HG03060 (cell line): ENCODE measurements around the gene ILKAP.

Experiments
- ATAC-seq: cut with Tn5 transposase; IDR thresholded peaks from one replicate; pipeline ENCODE4 v1.9.1; 2021; ENCODE audit warnings: low read depth, moderate number of reproducible peaks; ENCODE audit not compliant: unreplicated experiment

ILKAP gene

DNA sequence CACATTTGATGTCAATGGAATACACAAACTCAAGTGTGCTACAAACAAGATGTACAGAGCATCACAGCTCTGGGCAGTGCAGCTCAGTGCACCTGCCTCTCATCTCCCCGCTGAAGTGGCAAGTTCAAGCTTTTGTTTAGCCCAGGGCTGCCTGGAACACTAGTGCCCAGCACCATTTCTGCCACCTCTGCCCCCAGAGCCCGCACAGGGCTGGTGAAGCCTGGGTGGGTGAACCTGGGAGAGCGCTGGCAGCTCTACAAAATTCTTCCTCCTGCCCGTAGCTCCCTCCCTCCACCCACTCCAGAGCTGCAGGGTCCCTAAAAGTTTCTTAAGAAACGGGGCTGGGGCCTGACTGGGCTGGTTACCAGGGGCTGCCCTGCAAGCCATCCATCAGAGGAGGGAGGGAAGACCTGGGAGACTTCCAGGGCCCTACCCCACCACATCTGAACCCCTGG, 34.8 kb upstream of the ILKAP start:
- ATAC-seq: no peak

DNA sequence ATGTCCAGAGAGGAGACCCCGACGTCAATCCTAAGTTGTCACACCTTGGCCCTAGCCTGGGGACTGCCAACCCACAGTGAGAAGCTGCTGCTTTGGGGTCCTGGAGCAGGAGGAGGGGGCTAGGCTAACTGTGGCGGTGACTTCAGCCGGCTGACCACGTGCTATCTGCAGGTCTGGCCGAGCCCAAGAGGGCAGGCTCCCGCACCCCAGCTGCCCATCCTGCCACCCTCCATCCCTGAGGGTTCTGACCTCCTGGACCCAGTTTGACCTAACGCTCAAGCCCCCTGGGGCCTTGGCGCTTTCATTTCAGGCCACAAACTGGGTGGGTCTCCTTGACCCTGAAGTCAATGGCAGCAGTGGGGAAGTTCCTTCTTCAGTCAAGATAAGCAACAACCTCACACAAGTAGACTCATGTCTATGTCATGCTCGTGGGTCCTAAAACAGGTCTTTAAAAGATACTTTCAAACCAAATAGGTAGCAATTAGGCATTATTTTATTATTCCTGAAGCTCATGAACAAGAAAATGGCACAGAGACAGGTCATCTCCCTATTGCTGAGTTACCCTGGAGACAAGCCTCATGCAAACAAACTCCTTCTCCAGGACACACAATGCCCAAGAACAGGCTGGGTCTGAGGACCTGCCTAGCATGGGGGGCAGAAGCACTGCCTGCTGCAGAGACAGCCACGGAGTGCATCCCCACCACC, 34.1 kb upstream of the ILKAP start:
- no peak for ATAC-seq

DNA sequence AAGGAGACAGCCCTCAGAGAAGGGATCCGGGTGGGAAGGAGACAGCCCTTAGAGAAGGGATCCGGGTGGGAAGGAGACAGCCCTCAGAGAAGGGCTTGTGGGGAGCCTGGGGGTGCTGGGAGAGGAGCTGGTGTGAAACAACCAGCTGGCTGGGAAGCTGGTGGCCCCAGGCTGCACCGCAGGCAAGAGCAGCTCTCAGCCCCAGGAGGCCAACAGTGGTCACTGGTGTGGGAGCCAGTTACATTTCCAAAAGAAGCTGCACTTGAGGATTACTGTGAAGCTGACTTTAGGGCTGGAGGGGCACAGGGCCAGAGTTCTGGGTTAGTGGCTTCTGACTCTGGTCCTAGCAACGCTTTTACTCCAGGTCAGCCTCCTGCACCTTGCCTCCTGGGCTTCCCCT, 33.1 kb upstream of the ILKAP start:
- no peak for ATAC-seq

DNA sequence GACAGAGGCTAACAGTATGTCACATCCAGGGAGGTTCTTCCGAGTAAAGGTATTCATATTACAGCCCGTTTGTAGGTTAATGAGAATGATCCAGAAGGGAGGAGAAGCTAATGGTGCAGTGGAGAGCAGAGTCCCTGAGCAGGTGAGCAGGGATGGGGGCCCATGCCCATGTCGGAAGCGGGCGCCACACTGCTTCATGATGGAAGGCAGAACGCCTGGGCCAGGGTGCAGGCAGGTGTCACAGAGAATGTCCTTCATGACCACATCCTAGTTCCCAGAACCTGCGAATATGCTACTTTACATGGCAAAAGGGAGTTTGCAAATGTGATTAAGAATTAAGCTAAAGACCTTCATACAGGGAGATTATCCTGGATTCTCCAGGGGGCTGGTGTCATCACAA, 32.4 kb upstream of the ILKAP start:
- no peak for ATAC-seq

DNA sequence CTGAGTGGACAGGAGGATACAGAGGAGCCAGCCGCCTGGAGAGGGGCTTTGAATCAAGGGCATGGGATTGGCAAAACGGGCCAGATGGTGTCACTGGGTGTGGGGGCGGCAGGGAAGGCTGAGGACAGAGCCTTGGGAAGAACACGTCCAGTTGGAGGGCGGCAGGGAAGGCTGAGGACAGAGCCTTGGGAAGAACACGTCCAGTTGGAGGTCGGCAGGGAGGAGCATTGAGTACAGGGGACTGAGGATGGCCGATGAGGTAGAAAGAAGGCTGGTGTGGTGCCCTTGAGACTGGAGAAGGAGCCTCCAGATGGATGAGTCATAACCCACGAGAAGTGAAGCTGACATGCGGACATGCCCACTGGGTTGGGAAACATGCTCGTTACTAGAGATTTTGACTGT, 31.8 kb upstream of the ILKAP start:
- ATAC-seq: no peak

DNA sequence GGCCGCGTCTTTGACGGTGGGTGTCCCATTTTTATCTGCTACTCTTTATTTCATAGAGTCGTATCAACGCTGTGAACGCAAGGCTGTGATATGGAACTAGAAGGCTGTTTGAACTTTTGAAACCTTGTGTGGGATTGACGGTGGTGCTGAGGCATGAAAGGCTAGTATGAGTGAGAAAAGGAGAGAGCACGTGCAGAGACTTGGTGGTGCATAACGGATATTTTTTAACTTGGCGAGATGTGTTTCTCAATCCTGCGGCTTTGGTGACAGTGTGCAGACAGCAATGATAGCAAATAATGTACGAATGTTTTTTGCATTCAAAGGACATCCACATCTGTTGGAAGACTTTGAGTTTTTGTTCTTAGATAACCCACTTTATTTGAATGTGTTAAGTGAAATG, 30.1 kb upstream of the ILKAP start:
- ATAC-seq: no peak

DNA sequence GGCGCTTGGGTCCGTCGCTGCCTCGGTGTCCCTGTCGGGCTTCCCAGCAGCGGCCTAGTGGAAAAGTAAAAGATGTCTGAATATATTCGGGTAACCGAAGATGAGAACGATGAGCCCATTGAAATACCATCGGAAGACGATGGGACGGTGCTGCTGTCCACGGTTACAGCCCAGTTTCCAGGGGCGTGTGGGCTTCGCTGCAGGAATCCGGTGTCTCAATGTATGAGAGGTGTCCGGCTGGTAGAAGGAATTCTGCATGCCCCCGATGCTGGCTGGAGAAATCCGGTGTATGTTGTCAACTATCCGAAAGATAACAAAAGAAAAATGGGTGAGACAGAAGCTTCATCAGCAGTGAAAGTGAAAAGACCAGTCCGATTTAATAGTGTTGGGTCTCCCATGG, 28.3 kb upstream of the ILKAP start:
- ATAC-seq: no peak

DNA sequence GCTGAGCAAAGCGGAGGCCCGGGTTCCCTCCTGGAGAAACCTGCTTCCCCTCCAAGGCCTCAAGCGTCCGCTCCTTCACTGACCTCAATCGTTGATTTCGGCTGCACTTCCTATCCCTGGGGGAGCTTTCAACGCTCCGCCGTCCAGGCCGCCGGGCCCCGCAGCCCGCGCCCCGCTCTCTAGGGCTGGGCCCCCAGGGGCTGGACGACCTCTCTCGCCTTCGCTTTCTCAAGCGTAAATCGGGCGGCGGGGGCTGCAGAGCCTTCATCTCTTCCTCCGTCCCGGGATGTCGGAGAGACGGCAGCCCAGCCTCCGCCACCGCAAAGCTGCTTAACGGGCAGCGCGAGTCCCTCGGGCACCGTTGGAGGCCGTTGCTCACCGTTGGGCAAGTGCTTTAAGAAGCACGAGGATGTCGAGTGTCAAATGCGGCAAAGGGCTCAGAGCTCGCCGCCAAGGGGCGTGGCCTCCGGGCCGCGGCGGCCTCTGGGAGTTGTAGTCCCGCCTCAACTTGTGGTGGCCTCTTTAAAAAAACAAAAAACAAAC, 27.8 kb upstream of the ILKAP start:
- no peak for ATAC-seq

DNA sequence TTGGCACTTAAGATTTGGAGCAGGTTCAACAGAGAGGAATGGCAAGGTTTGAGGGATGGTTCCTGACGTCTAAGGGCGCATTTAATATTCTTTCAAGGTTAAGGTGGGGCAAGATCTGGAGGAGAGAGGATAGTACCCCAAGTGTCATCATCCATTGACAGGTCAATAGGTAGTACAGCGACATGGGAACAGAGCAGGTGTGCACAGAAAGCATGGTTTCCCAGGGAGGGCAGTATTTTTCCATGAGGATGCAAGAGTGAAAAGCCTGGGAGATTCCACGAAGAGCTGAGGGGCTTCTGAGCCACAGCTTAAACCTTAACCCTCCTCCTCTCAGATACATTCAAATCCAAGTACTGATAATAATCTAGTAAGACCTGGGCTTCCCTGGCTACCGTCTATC, 27.2 kb upstream of the ILKAP start:
- no peak for ATAC-seq

DNA sequence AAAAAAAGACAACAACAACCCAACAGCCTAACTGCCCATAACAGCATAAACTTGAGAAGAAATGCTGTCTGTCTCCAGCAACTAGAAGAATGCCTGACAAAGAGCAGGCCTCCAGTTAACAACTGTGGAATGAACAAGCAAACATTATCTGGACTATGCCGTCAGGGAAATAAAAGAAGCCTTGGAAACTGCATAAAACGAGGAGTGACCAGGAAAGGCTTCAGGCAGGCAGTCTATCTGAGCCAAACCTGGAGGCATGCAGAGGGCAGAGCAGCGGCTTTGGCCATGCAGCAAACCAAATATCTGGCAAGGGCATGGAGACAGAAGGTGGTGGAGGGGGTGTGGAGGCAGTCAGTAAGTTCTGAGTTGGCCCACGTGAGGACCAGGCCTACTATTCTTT, 25.2 kb upstream of the ILKAP start:
- ATAC-seq: no peak

DNA sequence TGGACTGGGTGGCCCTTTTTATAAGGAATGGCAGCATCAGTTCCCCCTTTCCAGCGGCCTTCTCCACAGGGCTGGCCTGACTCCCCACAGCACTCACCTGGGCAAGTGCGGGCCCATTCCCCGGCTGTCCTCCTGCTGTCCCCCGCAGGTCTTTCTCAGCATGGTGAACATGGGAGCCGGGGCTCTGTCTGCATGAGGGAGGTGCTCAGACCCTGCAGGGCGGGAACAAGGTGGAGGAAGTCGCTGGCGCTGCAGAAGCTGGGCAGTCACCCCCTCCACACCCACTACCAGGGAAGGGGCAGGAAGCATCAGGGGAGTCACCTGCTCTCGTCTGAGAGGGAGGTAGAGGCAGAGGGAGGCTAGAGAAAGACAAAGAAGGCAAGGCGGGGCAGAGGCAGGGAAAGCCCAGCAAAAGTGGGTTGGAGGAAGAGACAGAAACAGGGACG, 24.1 kb upstream of the ILKAP start:
- ATAC-seq: no peak

DNA sequence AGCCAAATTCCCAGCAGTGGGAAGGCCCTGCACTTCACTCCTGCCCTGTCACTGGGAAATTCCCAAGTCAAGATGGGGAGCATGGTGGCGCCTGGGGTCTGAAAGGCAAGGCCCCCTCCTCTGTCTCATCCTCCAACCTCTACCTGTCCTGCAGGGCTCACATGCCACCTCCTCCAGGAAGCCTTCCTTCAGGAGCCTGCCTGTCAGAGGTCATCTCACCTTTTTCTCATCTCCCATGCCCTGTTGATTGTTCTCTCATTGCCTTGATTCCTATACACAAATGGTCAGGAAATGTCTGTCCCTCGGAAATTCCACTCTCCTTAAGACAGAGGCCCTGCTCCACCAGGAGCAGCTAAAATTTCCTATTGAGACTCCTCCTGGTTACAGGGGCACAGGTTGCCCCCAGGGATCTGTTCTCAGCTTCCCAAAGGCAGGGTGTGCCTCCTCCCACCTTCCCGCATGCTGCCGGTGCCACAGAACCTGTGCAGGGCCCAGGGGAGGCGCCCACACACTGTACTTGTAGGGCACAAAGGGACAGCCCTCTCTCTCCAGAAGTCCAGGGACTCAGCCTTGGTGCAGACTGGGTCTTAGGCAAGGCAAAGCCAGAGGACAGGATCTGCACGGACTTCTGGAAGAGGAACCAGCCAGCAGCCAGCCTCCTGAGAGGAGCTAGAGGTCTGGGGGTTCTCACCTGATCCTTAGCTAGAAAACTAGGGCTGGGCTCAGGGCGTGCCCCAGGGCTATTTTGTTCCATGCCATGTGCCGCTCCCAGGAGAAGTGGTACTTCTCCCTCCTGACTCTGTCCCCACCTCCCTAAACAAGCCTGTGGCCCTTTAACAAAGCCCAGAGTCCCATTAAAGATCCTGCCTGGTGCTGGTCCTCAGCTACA, 23.4 kb upstream of the ILKAP start:
- ATAC-seq: no peak

DNA sequence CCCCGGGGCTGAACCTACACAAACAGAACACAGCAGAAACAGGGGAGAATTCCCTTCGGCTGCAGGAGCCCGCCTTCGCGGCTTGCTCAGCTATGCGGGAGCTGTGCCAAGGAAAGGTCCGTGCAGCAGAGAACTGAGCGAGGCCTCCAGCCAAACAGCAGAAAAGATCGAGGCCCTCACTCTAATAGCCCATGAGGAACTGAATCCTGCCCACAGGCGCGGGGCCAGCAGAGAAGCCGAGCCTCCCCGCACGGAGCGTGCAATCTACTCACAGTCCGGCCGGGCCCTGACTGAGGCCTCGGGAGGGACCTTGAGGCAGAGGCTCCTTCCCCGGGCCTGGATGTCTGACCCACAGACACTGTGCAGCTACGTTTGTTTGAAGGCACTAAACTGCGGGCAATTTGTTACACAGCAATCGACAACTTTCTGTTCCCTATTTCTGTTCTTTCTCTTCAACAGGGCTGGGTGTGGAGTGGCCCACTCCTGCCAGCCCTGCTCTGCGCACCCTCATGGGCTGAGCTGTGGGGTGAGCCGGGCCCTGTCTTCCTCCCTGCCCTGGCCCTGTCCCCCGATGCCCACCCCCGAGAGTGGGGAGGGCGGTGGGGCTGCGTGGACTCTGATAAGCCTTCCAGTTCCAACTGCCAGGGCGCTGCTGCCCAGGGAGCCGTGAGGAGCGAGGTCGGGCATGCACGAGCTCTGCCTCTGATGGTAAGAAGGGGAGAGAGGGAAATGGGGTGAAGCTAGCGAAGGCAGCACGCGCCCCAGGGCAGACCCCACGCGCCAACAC, 22.6 kb upstream of the ILKAP start:
- ATAC-seq: no peak

DNA sequence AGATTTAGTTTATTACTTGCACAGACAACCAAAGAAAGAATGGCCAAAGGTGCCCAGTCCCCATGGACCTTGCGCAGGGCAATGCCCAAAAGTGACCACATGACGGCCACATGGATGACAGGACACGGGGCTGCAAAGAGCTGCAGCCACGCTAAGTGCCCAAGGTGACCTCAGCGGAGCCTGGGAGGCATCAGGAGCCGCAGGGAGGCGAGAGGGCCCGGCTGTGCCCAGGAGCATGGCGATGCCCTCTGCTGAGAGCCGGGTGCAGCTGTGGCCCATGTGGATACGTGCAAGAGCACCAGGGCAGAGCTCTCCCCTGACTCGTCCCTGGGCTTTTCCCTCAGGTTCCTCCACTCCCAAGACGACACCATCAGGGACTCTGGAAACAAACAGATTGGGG, 21.6 kb upstream of the ILKAP start:
- no peak for ATAC-seq

DNA sequence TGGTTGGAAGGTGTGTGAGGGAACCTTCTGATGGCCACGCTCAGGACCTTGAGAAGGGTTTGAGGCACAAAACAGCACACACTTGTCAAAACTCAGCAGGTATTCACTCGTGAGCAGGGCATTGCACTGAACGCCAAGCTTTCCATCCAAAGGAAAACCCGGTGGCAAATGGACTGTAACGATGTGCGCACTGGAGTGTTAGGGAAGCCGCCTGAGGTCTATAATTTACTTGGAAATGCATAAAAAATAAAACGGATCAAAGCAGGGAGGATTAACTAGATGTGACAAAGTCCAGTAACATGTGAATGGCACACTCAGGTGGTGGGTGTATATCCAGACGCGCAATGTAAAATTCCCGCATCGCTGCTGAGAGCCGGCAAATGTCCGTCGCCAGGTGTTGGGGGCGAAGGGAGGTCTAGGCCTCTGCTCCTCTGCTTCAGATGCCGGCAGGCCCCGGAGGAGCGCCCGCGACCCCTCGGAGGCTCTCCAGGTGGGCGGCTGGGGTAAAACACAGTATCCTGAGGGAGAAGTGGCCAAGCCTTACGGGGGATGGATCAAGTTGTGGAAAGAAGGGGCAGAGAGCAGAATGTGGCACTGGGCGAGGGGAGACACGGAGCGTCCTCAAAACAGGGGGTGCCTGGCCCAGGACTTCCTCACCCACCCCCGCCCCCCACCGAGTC, 21.0 kb upstream of the ILKAP start:
- no peak for ATAC-seq

DNA sequence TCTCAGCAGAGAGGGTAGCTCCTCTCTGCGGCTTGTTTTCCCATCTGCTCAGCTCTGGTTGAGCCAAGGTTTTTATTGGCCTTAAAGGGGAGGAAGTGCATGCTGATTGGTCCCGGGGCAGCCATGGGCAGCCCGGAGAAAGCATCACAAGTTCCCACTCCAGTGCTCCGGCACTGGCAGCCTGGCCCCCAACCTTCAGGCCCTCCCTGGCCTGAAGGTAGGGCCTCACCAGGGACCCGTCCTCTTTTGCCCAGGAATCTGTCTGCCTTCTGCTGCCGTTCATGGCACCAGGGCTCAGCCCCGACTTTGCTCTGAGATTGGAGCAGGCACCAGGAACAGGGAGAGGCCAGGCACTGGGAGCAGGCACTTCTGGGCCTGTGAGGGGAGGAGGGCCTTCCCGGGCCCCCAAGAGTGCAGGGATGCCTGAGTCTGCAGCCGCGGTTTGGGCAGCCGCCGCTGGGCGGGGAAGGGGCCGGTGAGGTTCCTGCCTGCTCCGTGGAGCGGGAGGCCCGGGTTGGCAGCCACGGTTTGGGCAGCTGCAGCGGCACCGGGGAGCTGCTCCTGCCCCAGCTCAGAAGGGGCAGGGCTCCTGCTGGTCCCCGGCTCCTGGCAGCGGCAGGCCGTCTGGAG, 17.5 kb upstream of the ILKAP start:
- no peak for ATAC-seq

DNA sequence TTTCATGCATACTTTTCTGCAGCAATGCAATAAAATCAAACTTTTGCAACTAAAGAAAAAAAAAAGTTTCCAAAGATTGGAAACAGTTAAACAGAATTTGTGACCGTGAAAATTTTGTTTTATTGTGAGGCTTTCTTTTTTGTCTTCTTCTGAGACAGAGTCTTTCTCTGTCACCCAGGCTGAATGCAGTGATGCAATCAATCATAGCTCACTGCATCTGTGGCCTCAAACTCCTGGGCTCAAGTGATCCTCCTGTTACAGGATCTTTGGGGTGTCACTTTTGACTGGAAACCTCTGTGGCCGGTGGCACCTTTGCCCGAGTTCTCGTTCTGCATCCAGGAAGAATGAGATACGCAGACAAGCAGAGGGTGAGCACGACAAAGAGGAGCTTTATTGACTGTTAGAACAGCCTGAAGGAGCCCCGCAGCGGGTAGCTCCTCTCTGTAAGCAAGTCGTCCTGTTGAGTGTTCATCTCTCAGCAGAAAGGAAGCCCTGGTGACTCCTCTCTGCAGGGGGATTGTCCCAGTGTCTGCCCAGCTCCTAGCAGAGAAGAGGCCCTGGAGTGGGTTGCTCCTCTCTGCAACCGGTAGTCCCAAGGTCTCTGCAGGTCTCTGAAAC, 16.9 kb upstream of the ILKAP start:
- no peak for ATAC-seq

DNA sequence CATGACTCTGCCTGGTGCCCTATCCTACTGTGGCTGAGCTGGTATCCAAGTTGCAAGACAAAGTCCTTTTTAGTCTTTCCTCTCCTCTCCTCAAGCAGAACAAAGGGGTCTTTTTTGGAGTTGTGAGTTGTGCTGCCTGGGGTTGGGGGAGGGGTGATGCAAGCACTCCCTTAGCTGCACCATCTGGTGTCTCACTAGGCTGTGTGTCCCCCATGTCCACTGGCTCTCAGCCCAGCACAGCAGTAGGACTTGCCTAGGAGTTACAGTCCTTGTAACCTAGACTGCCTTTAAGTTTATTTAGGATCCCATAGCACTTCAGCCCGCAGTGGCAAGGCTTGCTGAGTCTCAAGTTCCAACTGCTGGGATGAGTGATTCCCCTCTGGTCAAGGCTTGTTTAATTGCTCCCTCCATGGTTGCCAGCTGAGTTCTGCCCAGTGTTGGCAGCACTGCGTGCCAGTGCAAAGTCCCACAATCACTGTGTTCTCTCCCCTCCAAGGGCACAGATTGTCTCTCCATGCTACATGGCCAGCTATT, 13.2 kb upstream of the ILKAP start:
- no peak for ATAC-seq

DNA sequence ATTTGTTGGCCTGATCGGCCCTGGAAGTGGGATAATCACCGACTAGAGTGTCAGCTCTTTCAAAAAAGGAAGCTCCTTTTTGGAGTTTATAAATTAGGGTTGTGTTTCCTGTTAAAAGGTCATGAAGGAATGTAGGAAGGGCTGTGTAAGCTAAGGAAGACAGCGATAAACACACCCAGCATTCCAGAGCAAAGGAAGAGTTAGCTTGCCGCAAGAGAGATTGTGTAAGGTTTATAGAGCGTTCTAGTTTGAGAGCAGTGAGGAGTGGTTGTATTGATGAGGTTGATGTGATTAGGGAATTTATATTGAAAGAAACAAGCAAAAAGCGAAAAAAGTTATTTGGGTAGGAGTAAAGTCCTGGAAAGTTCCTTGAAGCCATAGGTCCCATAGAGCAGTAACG, 3.5 kb upstream of the ILKAP start:
- no peak for ATAC-seq
